ENCODE results near the gene RTF2.

GRCh38 chr20:56465997-56466396, 2.4 kb upstream of the RTF2 start:
- no peak for TF ChIP-seq CTCF (IDR thresholded peaks at IDR 0.05)
- TF ChIP-seq POLR2A (IDR thresholded peaks at IDR 0.05), result no peak
- TF ChIP-seq EP300 (IDR thresholded peaks at IDR 0.05), result no peak

Measured in sigmoid colon (tissue), 4 donors.